Testis (tissue), 2 donors: Measurements from ENCODE around the gene LST1.

Experiments
- CTCF ChIP-seq, 3 experiments: fragments of 450-650 bp in 2 of 3; fragments of 200-600 bp in 1 of 3; sonication (generic) in 1 of 3; IDR thresholded peaks; one replicate each; pipeline ENCODE4 v1.5.1; 2016 to 2019; ENCODE audit warnings: antibody characterized with exemption in 3 of 3, mild to moderate bottlenecking in 2 of 3, moderate library complexity in 1 of 3
- POLR2A ChIP-seq: fragments of 450-650 bp; IDR thresholded peaks from one replicate; pipeline ENCODE4 v1.6.1; 2017; ENCODE audit warnings: antibody characterized with exemption, mild to moderate bottlenecking, moderate library complexity

GRCh38 chr6:31567531-31568370, 18.3 kb upstream of the LST1 start:
- TF ChIP-seq POLR2A: no peak
- no peak for TF ChIP-seq CTCF (IDR thresholded peaks at IDR 0.05)
